GF-D8 (cell line): ENCODE measurements around the gene PLXNA3.

Source experiments
- DNase-seq: peaks from one replicate; lab custom pipeline; 2025; lab: John Stamatoyannopoulos, UW

Gene PLXNA3

DNA sequence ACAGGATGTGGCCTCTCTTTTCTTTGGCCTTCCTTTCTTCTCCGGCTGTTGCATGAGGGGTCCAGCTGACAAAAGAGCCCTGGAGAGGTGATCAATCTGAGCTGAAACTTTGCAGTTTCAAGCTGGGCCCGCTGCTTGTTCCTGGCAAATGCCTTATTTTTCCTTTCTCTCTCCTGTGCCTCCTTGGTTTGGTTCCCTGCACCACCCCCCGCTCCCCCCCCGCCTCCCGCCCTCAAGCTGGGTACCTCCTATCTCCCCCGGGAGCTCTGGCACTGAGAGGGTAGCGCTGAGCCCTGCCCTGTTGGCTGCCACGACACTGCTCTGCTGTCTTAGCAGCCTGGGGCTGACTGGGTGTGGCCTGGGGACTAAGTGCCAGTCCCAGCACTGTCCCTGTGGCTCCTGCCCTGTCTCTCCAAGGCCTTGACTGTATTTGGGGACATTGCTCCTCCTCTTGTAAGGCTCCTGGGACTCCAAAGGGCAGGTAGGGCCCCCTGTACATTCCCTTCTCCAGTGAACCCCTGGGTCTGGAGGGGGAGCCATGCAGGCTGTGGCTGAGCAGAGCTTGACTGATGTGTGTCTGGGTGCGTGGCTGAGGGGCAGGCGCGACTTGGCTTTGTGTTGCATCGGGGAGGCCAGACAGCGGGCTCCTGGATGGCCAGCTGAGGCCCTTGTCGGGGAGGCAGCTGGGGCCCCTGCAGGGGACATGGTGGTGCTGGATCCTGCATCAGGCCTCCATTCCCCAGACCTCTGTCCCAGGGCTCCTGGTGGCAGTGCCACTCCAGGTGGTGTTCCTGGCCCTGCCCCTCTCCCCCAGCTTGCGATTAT is 1.1 kb downstream of the PLXNA3 start:
- no peak for DNase-seq

DNA sequence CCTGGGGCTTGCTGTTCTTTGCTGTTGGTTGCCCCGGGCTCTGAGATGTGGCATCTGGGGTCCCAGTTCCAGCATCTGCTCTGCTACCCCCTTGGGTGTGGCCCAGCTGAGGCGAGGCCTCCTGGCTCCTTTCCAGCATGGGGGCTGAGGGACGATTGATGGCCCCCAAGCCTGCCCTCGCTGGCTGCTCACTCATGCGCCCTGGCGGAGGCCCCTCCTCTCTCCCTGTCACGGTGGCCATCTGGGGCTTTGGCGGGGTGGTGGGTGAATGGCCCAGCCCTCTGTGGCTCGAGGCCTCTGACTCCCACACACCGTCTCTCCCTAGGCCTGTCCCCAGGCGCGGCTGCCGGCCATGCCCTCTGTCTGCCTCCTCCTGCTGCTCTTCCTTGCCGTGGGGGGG is 1.8 kb downstream of the PLXNA3 start:
- DNase-seq = no peak

DNA sequence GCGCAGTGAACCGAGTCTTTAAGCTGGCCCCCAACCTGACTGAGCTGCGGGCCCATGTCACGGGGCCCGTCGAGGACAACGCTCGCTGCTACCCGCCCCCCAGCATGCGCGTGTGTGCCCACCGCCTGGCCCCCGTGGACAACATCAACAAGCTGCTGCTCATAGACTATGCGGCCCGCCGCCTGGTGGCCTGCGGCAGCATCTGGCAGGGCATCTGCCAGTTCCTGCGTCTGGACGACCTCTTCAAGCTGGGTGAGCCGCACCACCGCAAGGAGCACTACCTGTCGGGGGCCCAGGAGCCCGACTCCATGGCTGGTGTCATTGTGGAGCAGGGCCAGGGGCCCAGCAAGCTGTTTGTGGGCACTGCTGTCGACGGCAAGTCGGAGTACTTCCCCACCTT is 2.2 kb downstream of the PLXNA3 start:
- no peak for DNase-seq

DNA sequence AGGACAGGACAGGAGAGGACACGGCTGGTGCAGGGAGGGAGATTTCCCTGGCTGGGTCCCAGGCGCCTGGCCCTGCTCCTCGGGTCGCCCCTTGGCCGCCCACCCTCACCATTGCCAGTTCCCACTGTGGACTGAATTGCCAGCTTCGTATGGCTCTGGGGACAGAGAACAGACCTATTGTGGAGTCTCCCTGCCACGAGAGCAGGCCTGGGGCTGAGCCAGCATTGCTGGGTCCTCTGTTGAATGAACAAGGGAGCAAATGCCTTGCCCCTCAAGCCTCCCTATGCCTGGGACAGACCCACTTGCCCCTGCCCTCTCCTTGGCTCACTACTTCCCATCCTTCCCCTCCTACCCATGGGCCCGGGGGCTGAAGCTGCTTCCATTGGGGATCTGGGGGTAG is 4.3 kb downstream of the PLXNA3 start:
- DNase-seq = no peak

DNA sequence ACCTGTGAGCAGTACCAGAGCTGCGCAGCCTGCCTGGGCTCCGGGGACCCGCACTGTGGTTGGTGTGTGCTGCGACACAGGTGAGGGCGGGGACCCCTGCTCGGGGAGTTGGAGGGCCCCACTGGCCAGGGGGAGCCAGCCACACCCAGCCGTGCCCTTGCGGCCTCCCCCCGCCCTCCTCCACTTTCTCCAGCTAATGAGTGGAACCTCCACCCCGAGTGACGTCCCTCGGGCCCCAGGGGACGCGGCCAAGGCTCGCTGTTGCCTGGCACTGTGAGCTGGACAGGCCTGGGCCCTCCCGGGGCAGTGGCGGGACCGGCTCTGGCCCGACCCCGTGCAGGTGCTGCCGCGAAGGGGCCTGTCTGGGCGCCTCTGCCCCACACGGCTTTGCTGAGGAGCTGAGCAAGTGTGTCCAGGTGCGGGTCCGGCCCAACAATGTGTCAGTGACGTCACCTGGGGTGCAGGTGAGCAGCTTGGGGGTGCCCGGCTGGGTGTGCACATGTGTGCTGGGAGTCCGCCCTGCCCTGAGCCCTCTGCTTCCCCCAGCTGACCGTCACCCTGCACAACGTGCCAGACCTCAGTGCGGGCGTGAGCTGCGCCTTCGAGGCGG is 5.6 kb downstream of the PLXNA3 start:
- DNase-seq = no peak

DNA sequence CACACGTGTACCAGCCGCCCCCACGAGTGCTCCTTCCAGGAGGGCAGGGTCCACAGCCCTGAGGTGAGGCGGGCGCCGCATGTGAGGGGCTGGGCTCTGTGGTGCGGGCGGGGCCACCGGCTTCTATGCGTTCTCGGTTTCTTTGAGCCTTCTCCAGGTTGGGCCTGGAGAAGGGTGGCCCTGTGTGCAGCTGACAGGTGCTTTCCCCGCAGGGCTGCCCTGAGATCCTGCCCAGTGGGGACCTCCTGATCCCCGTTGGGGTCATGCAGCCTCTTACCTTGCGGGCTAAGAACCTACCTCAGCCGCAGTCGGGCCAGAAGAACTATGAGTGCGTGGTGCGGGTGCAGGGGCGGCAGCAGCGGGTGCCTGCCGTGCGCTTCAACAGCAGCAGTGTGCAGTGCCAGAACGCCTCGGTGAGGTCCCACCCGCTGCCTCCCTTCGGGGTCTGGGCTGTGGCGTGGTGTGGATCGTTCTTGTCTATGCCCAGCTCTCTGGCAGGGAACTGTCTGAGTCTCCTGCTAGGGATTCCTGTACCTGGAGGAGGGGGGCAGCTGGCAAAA is 6.8 kb downstream of the PLXNA3 start:
- no peak for DNase-seq

DNA sequence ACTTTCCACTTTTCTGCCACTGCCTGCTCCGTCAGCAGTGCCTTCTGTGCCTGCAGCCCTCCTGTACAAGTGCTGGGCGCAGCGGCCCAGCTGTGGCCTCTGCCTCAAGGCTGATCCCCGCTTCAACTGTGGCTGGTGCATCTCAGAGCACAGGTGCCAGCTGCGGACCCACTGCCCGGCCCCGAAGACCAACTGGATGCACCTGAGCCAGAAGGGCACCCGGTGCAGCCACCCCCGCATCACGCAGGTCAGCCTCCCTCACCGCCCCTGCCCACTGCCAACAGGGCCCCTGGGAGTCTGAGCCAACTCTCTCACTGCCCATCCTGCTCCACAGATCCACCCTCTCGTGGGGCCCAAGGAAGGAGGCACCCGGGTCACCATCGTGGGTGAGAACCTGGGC is 7.5 kb downstream of the PLXNA3 start:
- DNase-seq = no peak

DNA sequence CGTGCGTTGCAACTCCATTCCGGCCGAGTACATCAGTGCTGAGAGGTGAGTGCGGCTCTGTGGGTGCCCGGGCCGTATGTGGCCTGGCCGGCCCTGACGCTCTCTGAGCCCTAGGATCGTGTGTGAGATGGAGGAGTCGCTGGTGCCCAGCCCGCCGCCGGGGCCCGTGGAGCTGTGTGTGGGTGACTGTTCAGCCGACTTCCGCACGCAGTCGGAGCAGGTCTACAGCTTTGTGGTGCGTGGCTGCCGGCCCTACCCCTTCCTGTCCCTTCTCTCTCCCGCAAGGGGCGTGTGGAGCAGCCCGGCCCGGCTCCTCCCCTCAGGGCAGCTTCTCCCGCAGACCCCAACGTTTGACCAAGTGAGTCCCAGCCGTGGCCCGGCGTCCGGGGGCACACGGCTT is 8.0 kb downstream of the PLXNA3 start:
- no peak for DNase-seq

DNA sequence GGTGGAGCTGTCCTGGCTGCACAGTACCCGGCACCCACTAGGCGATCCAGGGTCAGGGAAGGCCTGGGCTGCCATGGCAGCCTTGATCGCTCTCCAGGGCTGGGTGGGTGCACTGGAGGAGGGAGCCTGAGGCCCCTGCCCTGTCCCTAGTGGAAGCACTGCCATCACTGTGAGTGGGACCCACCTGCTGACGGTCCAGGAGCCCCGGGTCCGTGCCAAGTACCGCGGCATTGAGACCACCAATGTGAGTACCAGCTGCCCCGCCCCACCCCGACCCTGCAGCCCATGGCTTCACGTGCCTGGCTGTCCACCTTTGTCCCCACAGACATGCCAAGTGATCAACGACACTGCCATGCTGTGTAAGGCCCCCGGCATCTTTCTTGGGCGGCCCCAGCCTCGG is 8.8 kb downstream of the PLXNA3 start:
- no peak for DNase-seq

DNA sequence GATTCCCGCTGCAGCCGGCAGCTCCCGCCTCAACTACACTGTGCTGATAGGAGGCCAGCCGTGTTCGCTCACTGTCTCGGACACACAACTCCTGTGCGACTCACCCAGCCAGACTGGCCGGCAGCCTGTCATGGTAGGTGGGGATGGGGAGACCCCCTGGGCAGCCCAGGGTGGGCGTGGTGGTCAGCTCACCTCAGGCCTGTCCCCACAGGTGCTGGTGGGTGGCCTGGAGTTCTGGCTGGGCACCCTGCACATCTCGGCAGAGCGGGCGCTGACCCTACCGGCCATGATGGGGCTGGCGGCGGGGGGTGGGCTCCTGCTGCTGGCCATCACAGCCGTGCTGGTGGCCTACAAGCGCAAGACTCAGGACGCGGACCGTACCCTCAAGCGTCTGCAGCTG is 9.5 kb downstream of the PLXNA3 start:
- DNase-seq = no peak

DNA sequence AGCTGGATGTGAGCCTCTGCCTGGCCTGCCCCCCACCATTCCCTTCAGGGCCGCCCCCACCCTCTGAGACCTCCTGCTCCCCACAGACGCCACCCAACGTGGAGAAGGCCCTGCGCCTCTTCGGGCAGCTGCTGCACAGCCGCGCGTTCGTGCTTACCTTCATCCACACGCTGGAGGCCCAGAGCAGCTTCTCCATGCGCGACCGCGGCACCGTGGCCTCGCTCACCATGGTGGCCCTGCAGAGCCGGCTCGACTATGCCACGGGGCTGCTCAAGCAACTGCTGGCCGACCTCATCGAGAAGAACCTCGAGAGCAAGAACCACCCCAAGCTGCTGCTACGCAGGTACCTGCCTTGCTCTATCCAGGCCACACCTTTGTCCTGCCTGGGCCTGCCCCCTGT is 10.1 kb downstream of the PLXNA3 start:
- no peak for DNase-seq

DNA sequence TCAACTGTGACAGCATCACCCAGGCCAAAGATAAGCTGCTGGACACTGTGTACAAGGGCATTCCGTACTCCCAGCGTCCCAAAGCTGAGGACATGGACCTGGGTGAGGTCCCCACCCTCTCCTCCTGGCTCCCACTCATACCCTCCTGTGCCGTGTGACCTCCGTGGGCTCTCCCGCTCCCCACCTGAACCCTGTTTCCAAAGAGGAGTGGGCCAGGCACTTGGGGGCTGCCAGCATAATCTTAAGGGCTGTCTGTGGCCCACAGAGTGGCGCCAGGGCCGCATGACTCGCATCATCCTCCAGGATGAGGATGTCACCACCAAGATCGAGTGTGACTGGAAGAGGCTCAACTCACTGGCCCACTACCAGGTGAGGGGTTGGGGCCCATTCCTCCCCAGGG is 11.0 kb downstream of the PLXNA3 start:
- DNase-seq = no peak

DNA sequence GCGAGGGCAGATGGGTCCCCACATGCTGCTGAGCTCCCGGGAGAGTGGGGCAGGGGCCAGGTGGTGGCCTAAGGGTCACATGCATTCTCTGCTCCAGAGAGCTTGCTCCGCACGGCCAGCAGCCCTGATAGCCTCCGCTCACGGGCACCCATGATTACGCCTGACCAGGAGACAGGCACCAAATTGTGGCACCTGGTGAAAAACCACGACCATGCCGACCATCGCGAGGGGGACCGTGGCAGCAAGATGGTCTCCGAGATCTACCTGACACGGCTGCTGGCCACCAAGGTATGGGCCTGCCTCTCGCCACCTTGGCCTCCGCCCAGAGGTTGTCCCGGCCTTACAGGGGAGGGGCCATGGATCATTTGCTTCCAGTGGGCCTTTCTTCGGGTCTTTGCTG is 11.8 kb downstream of the PLXNA3 start:
- DNase-seq = no peak

DNA sequence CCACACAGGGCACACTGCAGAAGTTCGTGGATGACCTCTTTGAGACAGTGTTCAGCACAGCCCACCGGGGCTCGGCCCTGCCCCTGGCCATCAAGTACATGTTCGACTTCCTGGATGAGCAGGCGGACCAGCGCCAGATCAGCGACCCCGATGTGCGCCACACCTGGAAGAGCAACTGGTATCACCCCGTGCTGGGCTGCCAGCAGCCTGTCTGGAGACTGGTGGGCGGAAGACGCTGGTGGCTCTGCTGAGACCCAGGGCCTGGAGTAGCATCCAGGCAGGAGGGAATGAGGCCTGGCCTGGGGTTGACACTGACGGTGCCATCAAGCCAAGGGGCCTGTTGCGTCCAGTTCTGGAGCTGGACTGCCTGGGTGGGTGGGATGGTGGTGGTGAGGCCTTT is 12.4 kb downstream of the PLXNA3 start:
- DNase-seq = no peak

DNA sequence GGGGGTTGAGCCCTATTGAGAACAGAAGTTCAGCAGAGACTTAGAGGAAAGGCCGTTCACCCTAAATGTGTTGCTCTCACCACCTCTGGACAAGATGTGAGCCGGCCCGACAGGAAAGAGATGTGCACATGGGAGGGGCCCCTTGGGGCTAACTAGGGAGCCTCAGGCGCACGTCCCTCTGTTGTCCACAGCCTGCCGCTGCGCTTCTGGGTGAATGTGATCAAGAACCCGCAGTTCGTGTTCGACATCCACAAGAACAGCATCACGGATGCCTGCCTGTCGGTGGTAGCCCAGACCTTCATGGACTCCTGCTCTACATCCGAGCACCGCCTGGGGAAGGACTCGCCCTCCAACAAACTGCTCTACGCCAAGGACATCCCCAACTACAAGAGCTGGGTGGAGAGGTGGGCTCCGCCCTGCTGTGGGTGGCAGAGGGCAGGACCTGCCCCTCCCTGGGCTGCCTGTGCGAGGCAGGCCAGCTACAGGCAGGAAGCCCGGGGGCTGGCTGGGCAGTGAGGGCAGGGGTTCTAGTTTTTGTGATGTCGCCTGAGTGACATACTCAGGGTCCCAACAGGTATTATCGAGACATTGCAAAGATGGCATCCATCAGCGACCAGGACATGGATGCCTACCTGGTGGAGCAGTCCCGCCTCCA is 13.0 kb downstream of the PLXNA3 start:
- DNase-seq = no peak

DNA sequence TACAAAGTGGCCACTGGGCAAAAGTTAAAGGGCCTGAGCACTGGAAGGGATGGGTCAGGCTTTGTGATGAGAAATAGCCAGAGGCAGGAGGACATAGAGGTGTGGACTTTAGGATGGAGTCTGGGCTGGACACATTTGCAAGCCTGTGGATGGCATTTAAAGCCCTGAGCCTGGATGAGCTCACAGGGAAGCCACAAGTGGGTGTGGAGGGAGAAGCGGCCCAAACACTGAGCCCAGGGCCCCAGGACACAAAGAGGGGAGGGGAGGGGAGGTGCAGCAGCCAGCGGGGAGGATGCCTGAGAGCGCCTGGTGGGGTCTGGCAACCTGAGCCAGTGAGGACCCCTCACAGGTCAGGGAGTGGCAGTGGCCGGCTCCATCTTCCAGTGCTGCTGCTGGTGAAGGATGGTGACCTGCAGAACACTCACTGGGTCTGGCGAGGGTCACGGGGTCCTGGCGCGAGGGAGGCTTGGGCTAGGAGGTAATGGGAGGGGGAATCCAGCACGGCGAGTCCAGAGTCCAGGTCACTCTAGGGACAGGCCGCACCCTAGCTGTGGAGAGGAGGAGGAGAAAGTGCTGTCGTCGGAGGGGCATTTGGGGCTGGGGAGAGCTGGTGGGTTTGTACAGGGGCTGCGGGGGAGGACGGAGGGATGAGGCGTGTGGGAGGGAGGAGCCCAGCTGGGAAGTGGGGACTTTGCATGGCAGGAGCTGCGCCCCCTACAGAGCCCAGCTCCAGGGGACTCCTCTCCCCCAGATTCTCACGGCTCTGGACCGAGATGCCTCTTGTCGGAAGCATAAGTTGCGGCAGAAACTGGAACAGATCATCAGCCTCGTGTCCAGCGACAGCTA is 14.0 kb downstream of the PLXNA3 start:
- DNase-seq = no peak

DNA sequence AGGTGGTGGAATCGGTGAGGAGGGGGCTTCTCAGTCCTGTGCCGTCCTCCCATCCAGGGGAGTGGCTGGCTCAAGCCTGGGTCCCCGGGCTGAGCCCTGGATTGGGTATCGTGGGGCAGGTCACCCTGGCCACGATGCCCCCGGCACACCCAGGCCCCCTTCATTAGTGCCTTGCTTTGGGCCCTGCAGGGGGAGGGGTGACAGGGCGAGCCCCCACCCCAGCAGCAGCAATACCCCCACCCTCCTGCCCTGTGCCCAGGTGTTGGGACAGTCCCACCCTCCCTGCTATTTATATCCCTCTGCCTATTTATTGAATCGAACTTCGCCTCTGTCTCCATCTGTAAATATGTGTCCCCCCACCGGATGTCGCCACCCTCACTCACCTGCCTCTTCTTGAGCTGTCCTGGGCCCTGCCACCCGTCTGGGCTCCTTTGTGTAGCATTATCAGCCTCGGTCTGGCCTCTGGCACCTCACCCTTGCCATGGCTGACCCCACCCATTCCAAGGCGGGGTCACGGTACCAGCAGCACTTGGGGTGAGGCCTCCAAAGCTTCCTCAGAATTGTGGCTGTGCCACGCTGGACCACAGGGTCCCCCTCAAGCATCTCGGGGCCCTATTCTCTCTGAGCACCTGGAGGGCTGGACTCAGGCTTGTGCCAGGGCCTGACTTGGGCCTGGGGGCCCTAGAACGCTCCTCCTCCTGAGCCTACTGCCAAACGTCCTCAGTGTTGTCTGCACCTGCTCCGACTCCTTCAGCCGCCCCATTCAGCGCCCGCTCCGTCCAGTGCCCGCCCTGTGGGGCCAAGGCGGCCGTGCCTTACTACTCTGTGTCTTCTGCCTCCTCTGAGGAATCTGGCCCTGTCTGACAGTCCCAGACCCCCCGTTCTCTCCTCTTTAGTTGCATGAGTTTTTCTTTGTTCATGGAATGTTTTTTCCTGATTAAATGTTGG is 14.9 kb downstream of the PLXNA3 start:
- no peak for DNase-seq

DNA sequence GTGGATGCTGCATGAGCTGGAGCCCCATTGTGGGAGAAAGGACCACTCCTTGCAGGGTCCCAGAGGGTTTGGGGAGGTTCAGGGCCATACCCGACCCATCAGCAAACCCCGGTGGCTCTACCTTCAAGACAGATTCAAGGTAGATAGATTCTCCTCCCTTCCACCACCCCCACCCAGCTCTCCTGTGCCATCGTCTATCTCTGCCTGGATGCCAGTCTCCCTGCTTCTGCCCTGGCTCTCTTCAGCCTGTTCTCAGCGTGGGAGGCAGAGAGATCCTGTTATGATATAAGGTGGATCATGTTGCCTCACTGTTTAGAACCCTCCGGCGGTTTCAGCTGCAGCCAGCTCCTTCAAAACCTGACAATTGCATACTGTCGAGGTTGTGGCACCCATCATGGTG is 15.6 kb downstream of the PLXNA3 start:
- DNase-seq = no peak

DNA sequence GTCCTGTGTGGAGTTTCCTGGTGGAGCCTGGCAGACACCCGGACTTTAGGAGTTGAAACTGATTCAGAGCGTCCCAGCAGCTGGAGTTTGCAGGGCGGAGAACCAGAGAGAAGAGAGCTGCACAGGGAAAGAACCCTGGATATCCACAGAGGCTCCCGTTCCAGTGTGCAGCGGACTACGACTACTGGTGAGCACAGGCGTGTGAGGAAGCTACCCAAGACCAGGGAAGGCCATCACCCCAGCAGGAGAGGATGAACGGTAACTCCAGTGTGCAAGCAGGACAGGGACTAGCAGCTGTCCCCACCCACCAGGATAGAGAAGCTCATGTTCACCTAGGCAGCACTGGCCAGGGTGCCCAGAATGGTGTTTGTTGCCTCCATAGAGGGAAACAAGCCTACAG is 18.7 kb downstream of the PLXNA3 start:
- DNase-seq = no peak

DNA sequence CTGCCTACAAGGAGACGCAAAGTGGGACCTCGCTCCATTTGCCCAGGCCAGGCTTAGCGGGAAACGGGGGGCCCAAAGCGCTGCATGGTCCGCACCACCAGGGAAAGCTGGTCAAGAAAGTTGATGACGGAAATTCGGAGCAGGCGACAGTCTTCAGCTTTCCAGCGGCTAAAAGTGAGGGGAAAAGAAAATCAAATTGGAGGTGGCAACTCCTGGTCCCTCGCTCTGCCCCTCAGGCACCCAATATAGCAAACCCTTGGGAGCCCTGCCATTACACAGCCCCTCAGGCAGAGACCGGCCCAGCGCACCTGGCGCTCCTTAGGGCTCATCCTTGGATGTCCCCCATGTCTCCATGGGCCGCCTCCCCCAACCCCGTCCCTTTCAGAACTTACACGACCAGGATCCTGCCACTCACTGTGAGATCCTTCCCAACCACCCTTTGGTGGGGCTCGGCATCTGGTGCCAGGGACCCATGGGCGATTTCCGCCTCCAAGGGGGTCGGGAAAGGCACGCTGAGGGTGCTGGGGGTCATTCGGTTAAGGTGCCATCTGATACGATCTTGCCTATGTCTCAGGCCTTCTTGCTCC is 19.9 kb downstream of the PLXNA3 start:
- no peak for DNase-seq
